HUDEP-2 (cell line): ENCODE measurements around the gene RPS15.

Source experiments
- DNase-seq, 76 experiments: peaks; one replicate each; lab custom pipeline; 2025; ENCODE audit not compliant: unreplicated experiment in 76 of 76; lab: John Stamatoyannopoulos, UW

RPS15 gene

GRCh38 chr19:1431759-1432506 lies 6.3 kb upstream of the RPS15 start:
- DNase-seq, result no peak

DNA sequence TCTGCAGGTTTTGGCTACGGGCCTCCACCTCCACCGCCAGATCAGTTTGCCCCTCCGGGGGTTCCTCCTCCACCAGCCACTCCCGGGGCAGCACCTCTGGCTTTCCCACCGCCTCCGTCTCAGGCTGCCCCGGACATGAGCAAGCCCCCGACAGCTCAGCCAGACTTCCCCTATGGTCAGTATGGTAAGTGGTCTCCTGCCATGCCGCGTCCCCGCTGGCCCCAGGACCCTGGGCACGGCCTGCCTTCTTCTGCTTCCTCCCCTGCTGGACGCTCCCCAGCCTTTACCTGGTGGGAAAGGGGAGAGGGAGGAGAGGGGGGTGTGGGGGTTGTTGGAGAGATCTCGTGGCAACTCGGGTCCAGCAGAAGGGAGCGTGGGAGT lies 5.7 kb upstream of the RPS15 start:
- no peak for DNase-seq

- DNase-seq, result no peak
Measured at GRCh38 chr19:1433119-1434039, 4.8 kb upstream of the RPS15 start.

GRCh38 chr19:1434040-1434366 lies 4.2 kb upstream of the RPS15 start:
- DNase-seq, result no peak

- DNase-seq, result no peak
Measured at GRCh38 chr19:1434577-1435060, 3.6 kb upstream of the RPS15 start.

- no peak for DNase-seq
Measured at GRCh38 chr19:1435378-1435989, 2.7 kb upstream of the RPS15 start.

DNA sequence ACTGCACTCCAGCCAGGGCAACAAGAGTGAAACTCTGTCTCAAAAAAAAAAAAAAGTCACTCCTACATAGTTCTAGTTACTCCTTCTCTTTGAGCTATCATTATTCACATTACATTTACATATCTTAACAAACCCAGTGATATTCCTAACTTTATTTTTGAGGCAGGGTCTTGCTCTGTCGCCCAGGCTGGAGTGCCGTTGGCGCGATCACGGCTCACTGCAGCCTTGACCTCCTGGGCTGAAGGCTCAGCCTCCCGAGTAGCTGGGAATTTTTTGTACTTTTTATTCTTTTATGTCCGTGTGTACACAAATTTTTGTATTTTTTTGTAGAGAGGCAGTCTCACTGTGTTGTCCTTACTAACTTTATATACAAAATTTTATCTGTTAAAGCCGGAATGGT lies 587 bp upstream of the RPS15 start:
- DNase-seq, result no peak

- DNase-seq, result peak in 2 of 76 experiments; percentile 43 to 52
Measured at GRCh38 chr19:1438933-1439354, 748 bp downstream of the RPS15 start.

GRCh38 chr19:1439525-1440417 lies 1.6 kb downstream of the RPS15 start:
- DNase-seq, result peak in 2 of 76 experiments; percentile 24 to 25

- DNase-seq, result no peak
Measured at GRCh38 chr19:1440418-1440801, 2.2 kb downstream of the RPS15 start.

DNA sequence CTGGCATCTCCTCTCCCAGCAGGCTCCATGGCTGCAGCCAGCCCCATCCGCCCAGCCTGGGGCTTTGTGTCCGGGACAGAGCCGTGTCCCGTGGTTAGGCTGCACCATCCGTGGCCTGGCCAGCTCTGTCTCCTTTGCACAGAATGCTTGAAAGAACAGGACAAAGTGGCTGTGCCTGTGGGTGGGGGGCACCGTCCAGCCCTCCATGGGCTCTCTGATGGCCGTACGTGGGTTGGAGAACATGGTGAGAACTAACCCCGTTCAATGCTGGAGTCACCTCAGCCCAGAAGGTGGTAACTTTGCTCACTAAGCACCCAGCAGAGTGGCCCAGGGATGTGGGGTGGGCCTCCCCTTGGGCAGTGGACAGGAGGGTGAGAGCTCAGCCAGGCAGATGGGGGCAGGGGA lies 2.8 kb downstream of the RPS15 start:
- no peak for DNase-seq

GRCh38 chr19:1441677-1442438 lies 3.7 kb downstream of the RPS15 start:
- DNase-seq, result no peak

DNA sequence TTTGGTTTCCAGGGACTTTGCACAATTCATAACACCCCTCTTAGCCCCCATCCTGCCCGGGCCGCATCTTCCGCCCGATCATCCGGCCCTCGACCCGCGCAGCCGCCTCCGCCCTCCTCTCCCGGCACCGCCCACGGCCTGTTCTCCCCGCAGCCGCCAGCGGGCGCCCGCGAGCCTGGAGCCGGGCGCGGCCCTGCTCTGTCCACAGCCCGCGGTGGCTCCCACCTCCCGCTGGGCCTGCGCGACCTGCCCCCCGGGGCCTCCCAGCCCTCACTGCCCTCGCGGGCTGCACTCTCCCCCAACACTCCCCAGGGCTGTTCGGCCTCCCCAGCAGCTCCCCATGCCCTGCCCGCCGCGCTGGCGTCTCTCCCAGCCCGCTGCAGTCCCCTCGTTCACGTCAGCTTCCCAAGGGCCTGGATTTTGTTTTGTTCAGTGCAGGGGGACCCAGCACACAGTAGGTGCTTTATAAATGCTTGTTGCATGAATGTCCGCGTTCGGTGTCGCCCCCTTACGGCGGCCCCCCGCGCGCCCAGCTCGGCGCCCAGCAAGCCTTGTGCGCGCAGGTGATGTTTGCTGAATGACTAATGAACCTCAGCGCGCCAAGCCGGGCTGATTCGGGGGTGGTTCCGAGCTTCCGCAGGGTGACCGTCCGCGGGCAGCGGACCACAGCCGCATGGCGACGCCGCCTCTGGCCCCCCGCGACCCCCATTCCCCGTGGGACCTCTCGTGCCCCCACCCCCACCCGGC lies 7.2 kb downstream of the RPS15 start:
- peak in 57 of 76 experiments; percentile 13 to 86 (median 62) for DNase-seq

DNA sequence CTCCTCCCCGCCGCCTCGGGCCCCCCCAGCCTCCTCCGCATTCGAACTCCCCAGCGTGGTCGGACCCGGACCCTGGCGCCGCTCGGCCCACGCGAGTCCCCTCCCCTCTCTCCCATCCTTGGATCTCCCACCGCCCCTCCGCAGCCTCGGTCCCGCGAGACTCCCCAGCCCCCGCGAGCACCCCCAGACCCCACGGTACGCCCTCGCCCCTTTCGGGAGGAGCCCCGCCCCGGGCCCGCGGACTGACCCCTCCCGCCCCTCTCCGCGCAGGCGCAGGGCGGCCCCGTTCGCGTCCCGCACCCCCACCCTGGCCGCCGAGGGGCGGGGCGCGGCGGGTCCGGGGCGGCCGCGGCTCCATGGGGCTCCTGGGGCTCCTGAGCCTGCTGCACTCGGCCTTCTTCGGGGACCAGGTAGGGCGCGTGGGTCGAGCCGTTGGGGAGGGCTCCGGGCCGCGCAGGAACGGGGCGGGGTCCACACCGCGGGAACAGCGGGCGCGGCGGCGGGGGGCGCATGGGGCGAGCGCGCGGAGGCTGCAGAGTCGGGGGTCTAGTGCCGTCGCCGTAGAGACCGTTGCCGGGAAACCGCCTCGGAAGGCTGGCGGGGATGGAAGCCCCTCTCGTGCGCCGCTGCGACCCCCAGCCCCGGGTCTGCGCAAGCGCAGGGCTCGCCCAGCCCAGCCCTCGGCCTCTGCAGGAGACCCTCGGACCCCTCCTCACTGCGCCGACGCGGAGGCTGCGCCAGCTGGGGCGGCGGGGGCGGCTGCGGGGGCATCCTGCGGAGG lies 7.9 kb downstream of the RPS15 start:
- no peak for DNase-seq

DNA sequence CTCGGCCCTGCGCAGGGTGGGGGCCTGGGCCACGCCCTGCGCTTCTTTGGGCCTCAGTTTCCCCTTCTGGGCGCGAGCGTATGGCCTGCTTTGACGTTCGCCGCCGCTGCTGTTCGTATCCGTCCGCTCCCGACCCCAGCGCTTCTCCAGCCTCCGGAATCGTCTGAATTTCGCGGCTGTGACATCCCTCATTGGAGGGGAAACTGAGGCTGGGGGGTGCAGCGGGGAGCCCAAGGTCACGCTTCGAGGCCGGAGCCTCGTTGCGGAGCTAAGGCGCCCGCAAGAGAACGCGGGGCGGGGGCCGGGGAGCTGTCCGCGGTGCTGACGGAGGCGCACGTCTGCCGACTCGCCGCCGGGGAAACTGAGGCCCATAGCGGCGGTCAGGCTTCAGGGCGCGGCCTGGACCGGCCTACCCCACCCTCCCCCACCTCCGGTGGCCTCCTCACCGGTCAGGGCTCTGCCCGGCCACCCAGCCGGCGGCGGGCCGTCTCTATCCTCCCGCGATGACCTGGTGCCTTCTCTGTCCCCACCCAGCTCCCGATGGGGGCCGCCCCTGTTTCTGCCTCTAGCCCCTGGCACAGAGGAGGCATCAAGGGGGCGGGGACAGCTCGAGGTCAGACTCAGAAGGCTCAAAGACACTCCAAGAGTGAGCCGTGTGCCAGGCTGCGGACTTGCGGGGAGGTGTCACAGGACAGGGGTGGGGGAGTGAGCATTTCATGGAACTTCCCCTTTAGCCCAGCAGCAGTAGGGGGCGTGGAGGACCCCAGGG lies 8.7 kb downstream of the RPS15 start:
- peak in 7 of 76 experiments; percentile 20 to 41 (median 28) for DNase-seq

DNA sequence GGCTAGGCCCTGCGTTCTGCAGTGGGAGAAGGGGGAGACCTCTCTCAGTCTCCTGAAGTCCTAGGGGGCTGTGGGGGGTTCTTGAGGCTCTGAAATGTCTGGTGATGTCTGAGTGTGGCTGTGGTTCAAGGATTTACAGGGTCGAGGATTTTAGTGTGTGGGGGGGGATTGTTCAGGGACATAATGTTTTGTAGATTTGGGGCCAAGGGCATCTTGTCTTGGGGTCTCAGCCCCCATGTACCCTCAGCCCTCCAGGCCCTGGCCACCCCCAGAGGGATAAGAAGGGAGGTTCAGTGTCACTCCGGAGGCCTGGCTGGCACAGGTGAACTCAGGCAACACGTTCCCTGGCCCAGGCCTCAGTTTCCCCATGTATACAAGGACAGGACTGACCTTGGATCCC lies 9.3 kb downstream of the RPS15 start:
- DNase-seq, result no peak

DNA sequence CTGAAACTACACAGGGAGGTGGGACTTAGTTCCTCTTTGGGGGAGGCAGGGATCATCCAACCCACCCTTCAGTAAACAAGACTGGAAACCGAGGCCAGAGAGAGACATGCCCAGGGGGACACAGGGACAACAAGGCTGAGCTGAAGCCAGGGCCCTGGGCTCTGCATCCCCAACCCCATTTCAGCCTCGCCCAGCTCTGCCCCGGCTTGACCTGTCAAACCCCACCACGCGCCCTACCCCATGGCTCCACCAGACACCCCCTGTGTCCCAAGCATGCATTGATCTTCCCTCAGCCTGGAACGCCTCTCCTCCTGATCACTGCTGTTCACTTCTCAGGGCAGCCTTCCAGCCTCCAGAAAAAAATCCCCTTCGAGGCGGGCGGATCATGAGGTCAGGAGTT lies 9.7 kb downstream of the RPS15 start:
- DNase-seq, result no peak
